Calu3 (cell line): ENCODE measurements around the gene MBNL2. TPM values are rescaled to one million over a fixed set of nuclear protein-coding genes. Genes with fewer than 3 reads are reported as not detected.

Experiments
- BruUV-seq: library from RNA; stranded (reverse); fragments of 400-500 nt; replicated peaks from 2 replicates; lab custom pipeline; 2021; lab: Mats Ljungman, UMichigan
- CTCF ChIA-PET: fragments of 300-600 bp; sonication (Branson Sonifier 250); formaldehyde crosslinking; loops from one replicate; lab custom pipeline; 2022; ENCODE audit warnings: antibody characterized with exemption; lab: Charles Lee
- DNase-seq: peaks from one replicate; pipeline ENCODE4 v3.0.0; 2022
- H3K27ac Mint-ChIP-seq: one replicate; pipeline ENCODE4 v1.8.0; 2022; ENCODE audit warnings: mixed read lengths; ENCODE audit not compliant: unreplicated experiment
- H3K27me3 Mint-ChIP-seq: one replicate; pipeline ENCODE4 v1.8.0; 2022; ENCODE audit warnings: mixed read lengths; ENCODE audit not compliant: unreplicated experiment
- H3K36me3 Mint-ChIP-seq: one replicate; pipeline ENCODE4 v1.8.0; 2022; ENCODE audit warnings: mild to moderate bottlenecking, moderate library complexity, mixed read lengths; ENCODE audit not compliant: insufficient read depth, unreplicated experiment
- H3K4me1 Mint-ChIP-seq: one replicate; pipeline ENCODE4 v1.8.0; 2022; ENCODE audit warnings: mild to moderate bottlenecking, low read depth, mixed read lengths; ENCODE audit not compliant: unreplicated experiment
- H3K4me3 Mint-ChIP-seq: one replicate; pipeline ENCODE4 v1.8.0; 2022; ENCODE audit warnings: mild to moderate bottlenecking, low read depth, moderate library complexity, mixed read lengths; ENCODE audit not compliant: unreplicated experiment
- H3K9me3 Mint-ChIP-seq: one replicate; pipeline ENCODE4 v1.8.0; 2022; ENCODE audit warnings: low read depth, mixed read lengths; ENCODE audit not compliant: unreplicated experiment
- CTCF ChIP-seq: fragments of 200-600 bp; IDR thresholded peaks from one replicate; pipeline ENCODE4 v1.8.0; 2022; ENCODE audit warnings: antibody characterized with exemption; ENCODE audit not compliant: unreplicated experiment
- intact Hi-C: fragments of 100-400 bp; cut with micrococcal nuclease; formaldehyde crosslinking; loops from one replicate; pipeline ENCODE4 v1.10.0; 2022; ENCODE audit not compliant: unreplicated experiment
- total RNA-seq: library from RNA; stranded (reverse); gene quantifications from 2 replicates; pipeline ENCODE4 v1.2.3, GENCODE V29; 2022

MBNL2 gene
- total RNA-seq, 1 experiment from 2014 or later = 37.1 TPM

GRCh38 chr13:97239943-97240787, 18.0 kb downstream of the MBNL2 start:
- H3K4me1 Mint-ChIP-seq = peaks cover 24% of the 10 kb centered on the region
- CTCF ChIA-PET = no interaction called here

GRCh38 chr13:97240788-97241734, 18.9 kb downstream of the MBNL2 start:
- no peak for TF ChIP-seq CTCF
- CTCF ChIA-PET = no interaction called here
- no peak for DNase-seq
- Mint-ChIP-seq H3K9me3 (no peaks in the 10 kb centered on the region), H3K36me3 (peaks cover 15% of the 10 kb centered on the region), H3K27ac (no peak overlapping the region), H3K4me1 (peaks cover 20% of the 10 kb centered on the region), H3K27me3 (no peaks in the 10 kb centered on the region), H3K4me3 (no peak overlapping the region)
- intact Hi-C loops = no loop called here
- BruUV-seq = no TSS peak

More at GRCh38 chr13:97239943-97240787, 18.0 kb downstream of the MBNL2 start:
- Mint-ChIP-seq H3K27ac (no peak overlapping the region), H3K4me3 (no peak overlapping the region), H3K36me3 (peaks cover 17% of the 10 kb centered on the region), H3K27me3 (no peaks in the 10 kb centered on the region), H3K9me3 (no peaks in the 10 kb centered on the region)
- no peak for TF ChIP-seq CTCF
- no peak for DNase-seq
- intact Hi-C loops = no loop called here
- BruUV-seq = no TSS peak

- H3K36me3 Mint-ChIP-seq = peaks cover 11% of the 10 kb centered on the region
- H3K4me1 Mint-ChIP-seq = peaks cover 15% of the 10 kb centered on the region
- no peaks in the 10 kb centered on the region for H3K9me3 Mint-ChIP-seq
- BruUV-seq = no TSS peak
- no peaks in the 10 kb centered on the region for H3K27me3 Mint-ChIP-seq
- DNase-seq = no peak
- intact Hi-C loops = no loop called here
- H3K27ac Mint-ChIP-seq = no peak overlapping the region
- TF ChIP-seq CTCF = no peak
- CTCF ChIA-PET = no interaction called here
- no peak overlapping the region for H3K4me3 Mint-ChIP-seq
These were observed 19.6 kb downstream of the MBNL2 start for GRCh38 chr13:97241761-97242160.

- no peak for DNase-seq
- CTCF ChIA-PET = no interaction called here
- no TSS peak for BruUV-seq
- Mint-ChIP-seq H3K36me3 (peaks cover 11% of the 10 kb centered on the region), H3K27ac (no peak overlapping the region), H3K4me1 (peaks cover 10% of the 10 kb centered on the region), H3K9me3 (no peaks in the 10 kb centered on the region), H3K4me3 (no peak overlapping the region), H3K27me3 (no peaks in the 10 kb centered on the region)
- intact Hi-C loops = no loop called here
- no peak for TF ChIP-seq CTCF
These were observed 20.8 kb downstream of the MBNL2 start for GRCh38 chr13:97242755-97243497.
